SU-DHL-6 (cell line): Measurements from ENCODE around the gene ZNF662.

Experiments used
- H2AFZ ChIP-seq: fragments of 200-600 bp; sonication (generic); 2 replicates; pipeline ENCODE4 v1.6.1; 2014; ENCODE audit warnings: low read depth, mild to moderate bottlenecking, moderate library complexity, mixed read lengths, antibody characterized with exemption, low read length; ENCODE audit not compliant: severe bottlenecking
- H3F3A ChIP-seq: fragments of 200-600 bp; shearing (Covaris generic); 2 replicates; pipeline ENCODE4 v1.6.0; 2016; ENCODE audit warnings: antibody characterized with exemption, mild to moderate bottlenecking; ENCODE audit not compliant: insufficient read depth
- H3K27ac ChIP-seq: fragments of 200-600 bp; sonication (generic); 2 replicates; pipeline ENCODE4 v1.5.1; 2016; ENCODE audit warnings: low read depth, mild to moderate bottlenecking, low read length, moderate library complexity, mixed read lengths
- H3K27me3 ChIP-seq: fragments of 200-600 bp; sonication (generic), shearing (Covaris generic); 2 replicates; pipeline ENCODE4 v1.6.0; 2014; ENCODE audit warnings: mild to moderate bottlenecking, low read length
- H3K36me3 ChIP-seq: fragments of 200-600 bp; sonication (generic); 2 replicates; pipeline ENCODE4 v1.6.1; 2014; ENCODE audit warnings: mild to moderate bottlenecking, low read length, mixed read lengths
- H3K4me2 ChIP-seq: fragments of 300-600, 200-600 bp; shearing (Covaris generic), sonication (generic); 2 replicates; pipeline ENCODE4 v1.6.0; 2014; ENCODE audit warnings: low read length, low read depth, mild to moderate bottlenecking; ENCODE audit not compliant: poor library complexity, severe bottlenecking
- H3K4me3 ChIP-seq: fragments of 200-600 bp; sonication (generic); 2 replicates; pipeline ENCODE4 v1.5.1; 2014; ENCODE audit warnings: antibody characterized with exemption, low read length, mild to moderate bottlenecking, mixed read lengths; ENCODE audit not compliant: insufficient read depth, poor library complexity, severe bottlenecking
- H3K79me2 ChIP-seq: fragments of 200-600 bp; sonication (generic); 2 replicates; pipeline ENCODE4 v1.6.1; 2014; ENCODE audit warnings: mild to moderate bottlenecking, low read length, moderate library complexity; ENCODE audit not compliant: insufficient read depth
- H3K9ac ChIP-seq: fragments of 200-600 bp; sonication (generic); 2 replicates; pipeline ENCODE4 v1.7.0; 2014; ENCODE audit warnings: mild to moderate bottlenecking, low read length
- H3K9me2 ChIP-seq: fragments of 200-600 bp; sonication (generic); replicated peaks from 2 replicates; pipeline ENCODE4 v1.6.1; 2014; ENCODE audit warnings: low read length; ENCODE audit not compliant: insufficient read depth
- H3K9me3 ChIP-seq: fragments of 200-600 bp; sonication (generic); 2 replicates; pipeline ENCODE4 v1.6.1; 2014; ENCODE audit warnings: low read length, mixed read lengths; ENCODE audit not compliant: insufficient read depth
- H4K20me1 ChIP-seq: fragments of 200-600 bp; sonication (generic); 2 replicates; pipeline ENCODE4 v1.6.1; 2014; ENCODE audit warnings: low read depth, mild to moderate bottlenecking, antibody characterized with exemption, low read length, moderate library complexity, mixed read lengths
- CTCF ChIP-seq: fragments of 200-600 bp; sonication (generic); IDR thresholded peaks from one replicate; pipeline ENCODE4 v1.5.1; 2017; ENCODE audit warnings: antibody characterized with exemption, mild to moderate bottlenecking, low read length, moderate library complexity; ENCODE audit not compliant: insufficient read depth, poor library complexity, severe bottlenecking
- EZH2phosphoT487 ChIP-seq: fragments of 200-600 bp; sonication (generic), shearing (Covaris generic); conservative IDR thresholded peaks from 2 replicates; pipeline ENCODE4 v1.6.1; 2018; ENCODE audit warnings: mild to moderate bottlenecking, antibody characterized with exemption, low read length, moderate library complexity, mixed read lengths

Gene ZNF662

GRCh38 chr3:42901073-42901415 lies 4.9 kb upstream of the ZNF662 start:
- Histone ChIP-seq H3K79me2 (no peaks in the 10 kb centered on the region), H2AFZ (no peak overlapping the region), H3K27me3 (no peaks in the 10 kb centered on the region), H3K9me2 (no peaks in the 10 kb centered on the region), H3K4me2 (no peak overlapping the region), H3K9me3 (no peaks in the 10 kb centered on the region), H3F3A (no peaks in the 10 kb centered on the region), H3K4me3 (no peak overlapping the region), H3K36me3 (no peaks in the 10 kb centered on the region), H3K27ac (no peak overlapping the region), H4K20me1 (no peaks in the 10 kb centered on the region), H3K9ac (no peak overlapping the region)
- TF ChIP-seq EZH2phosphoT487 (no peak), CTCF (no peak)

GRCh38 chr3:42902257-42902656 lies 3.7 kb upstream of the ZNF662 start:
- Histone ChIP-seq H3K79me2 (no peaks in the 10 kb centered on the region), H3K27me3 (no peaks in the 10 kb centered on the region), H4K20me1 (no peaks in the 10 kb centered on the region), H3K4me3 (no peak overlapping the region), H3K27ac (no peak overlapping the region), H3K9me2 (no peaks in the 10 kb centered on the region), H3K36me3 (no peaks in the 10 kb centered on the region), H3K9me3 (no peaks in the 10 kb centered on the region), H3K9ac (no peak overlapping the region), H3K4me2 (no peak overlapping the region), H3F3A (no peaks in the 10 kb centered on the region), H2AFZ (no peak overlapping the region)
- TF ChIP-seq CTCF = no peak
- no peak for TF ChIP-seq EZH2phosphoT487

- Histone ChIP-seq H3K9me2 (no peaks in the 10 kb centered on the region), H3K9ac (no peak overlapping the region), H3K4me2 (no peak overlapping the region), H3K27ac (no peak overlapping the region), H3K27me3 (no peaks in the 10 kb centered on the region), H3K9me3 (no peaks in the 10 kb centered on the region), H4K20me1 (no peaks in the 10 kb centered on the region), H3F3A (no peaks in the 10 kb centered on the region), H2AFZ (no peak overlapping the region), H3K4me3 (no peak overlapping the region), H3K79me2 (no peaks in the 10 kb centered on the region), H3K36me3 (no peaks in the 10 kb centered on the region)
- TF ChIP-seq CTCF (no peak), EZH2phosphoT487 (no peak)
Observed at GRCh38 chr3:42904076-42904475, 1.9 kb upstream of the ZNF662 start.

- Histone ChIP-seq H3K4me3 (no peak overlapping the region), H3K79me2 (no peaks in the 10 kb centered on the region), H3F3A (no peaks in the 10 kb centered on the region), H3K27me3 (no peaks in the 10 kb centered on the region), H3K9ac (no peak overlapping the region), H3K36me3 (no peaks in the 10 kb centered on the region), H3K4me2 (no peak overlapping the region), H3K9me2 (no peaks in the 10 kb centered on the region), H3K9me3 (no peaks in the 10 kb centered on the region), H4K20me1 (no peaks in the 10 kb centered on the region), H2AFZ (no peak overlapping the region), H3K27ac (no peak overlapping the region)
- TF ChIP-seq CTCF (no peak), EZH2phosphoT487 (no peak)
Observed at GRCh38 chr3:42905740-42906069, 237 bp upstream of the ZNF662 start.
